H7 (cell line): ENCODE results near the gene SORBS2. TPM values are rescaled to one million over a fixed set of nuclear protein-coding genes. Genes with fewer than 3 reads are reported as not detected.

Experiments used
- DNase-seq: peaks from one replicate; pipeline ENCODE4 v3.0.0; 2012
- H3K27me3 ChIP-seq: 2 replicates; pipeline ENCODE4 v1.6.0; 2011; ENCODE audit warnings: mild to moderate bottlenecking, low read length; ENCODE audit not compliant: control insufficient read depth, insufficient read depth
- H3K36me3 ChIP-seq: replicated peaks from 2 replicates; pipeline ENCODE4 v1.5.1; 2011; ENCODE audit warnings: low read length; ENCODE audit not compliant: control insufficient read depth, insufficient read depth
- H3K4me3 ChIP-seq: 2 replicates; pipeline ENCODE4 v1.5.1; 2011; ENCODE audit warnings: low read depth, mild to moderate bottlenecking, control low read depth, low read length, moderate library complexity; ENCODE audit not compliant: insufficient read depth
- total RNA-seq: library from RNA; depleted of rRNA; stranded (reverse); fragments of >200 nt; shearing (Covaris generic); gene quantifications from 2 replicates; pipeline ENCODE4 v1.2.3, GENCODE V29; 2014

SORBS2 gene
- total RNA-seq, 1 experiment from 2014 or later: 6.8 TPM

DNA sequence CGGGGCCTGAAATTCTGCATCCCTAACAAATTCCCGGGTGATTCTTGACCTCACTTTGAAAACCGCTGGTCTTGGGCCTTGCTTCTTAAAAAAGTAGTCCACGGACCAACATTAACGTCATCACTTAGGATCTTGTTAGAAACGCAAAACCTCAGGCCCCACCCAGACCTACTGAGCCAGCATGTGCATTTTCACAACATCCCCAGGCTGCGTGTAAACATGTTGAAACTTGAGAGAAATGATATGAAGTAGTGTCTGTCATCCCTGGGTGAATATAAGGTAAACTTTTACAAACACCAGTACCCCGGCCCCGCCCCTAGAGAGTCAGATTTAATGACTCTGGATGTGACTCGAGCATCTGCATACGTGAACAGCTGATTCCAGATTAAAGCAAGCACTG, 33.7 kb downstream of the SORBS2 start:
- H3K36me3 ChIP-seq: no peaks in the 10 kb centered on the region
- DNase-seq: no peak
- H3K4me3 ChIP-seq: no peak overlapping the region
- no peaks in the 10 kb centered on the region for H3K27me3 ChIP-seq

DNA sequence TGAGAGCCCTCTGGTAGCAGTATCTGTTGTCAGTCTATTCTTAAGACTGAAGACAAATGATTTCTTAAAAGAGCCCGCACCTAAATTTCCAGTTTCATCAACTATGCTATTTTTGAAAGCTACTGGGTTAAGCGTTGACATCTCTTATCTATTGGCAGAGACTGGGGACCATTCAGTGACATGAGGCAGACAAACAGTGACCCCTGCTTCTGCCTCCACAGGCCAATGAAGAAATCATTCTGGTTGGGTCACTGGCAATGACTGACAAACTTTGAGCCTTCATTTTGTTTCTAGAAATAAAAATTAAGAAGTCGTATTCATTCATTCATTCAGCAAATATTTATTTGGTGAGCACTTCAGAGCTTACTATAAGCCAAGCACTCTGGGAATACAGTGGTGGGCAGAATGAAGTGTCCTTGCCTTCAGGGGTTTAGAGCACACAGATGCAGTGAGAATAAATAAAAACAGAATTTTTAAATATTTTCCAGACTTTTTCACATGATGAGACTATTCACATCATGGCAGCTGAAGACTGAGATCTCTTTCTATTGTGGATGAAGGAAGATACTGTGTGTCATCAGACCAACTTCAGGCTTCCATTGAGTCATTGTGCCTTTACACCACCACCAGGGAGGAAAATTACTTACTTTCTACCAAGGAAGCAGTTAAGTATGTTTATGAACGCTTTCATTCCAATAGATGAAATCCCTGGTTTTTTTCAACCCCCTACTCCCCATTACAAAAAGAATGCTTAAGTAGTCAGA, 36.0 kb downstream of the SORBS2 start:
- Histone ChIP-seq H3K27me3 (no peaks in the 10 kb centered on the region), H3K4me3 (no peak overlapping the region), H3K36me3 (no peaks in the 10 kb centered on the region)
- no peak for DNase-seq

DNA sequence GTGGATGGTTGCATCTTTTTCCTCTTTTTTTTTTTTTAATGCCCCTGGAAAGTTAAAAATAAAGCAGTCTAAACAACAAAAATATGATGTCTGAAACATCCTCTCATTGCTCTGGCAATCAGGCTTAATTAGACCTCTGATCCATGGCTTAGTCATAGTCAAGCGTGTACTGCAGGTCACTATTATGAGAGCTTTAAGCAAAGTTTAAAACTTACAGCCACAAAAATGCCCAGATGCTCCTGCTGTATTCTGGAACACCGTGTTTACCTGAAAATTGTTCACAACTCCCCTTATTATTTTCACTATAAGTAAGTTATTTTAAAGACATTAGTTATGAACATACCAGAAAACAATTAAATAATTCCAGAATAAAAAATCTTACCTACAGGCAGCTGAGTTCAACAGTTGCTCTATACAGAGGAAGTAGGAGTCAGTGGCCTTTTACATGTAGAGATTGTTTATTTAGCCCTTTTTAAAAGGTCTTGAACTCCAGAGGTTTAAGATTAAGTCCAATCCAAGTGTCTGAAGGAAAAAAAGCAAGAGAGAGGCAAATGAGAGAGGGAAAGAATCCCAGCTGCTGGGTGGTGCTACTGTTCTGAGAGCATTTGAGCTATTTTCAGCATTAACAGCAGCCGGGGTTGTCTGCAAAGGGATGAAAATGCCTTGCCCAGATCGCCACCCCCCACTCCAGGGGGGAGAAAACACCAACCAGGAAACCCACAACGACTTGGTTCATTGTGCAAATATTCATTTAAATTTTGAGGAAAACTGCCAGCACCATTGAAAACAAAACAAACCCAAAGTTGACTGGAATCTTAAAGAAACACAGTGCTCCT, 36.9 kb downstream of the SORBS2 start:
- no peaks in the 10 kb centered on the region for H3K27me3 ChIP-seq
- no peak for DNase-seq
- H3K36me3 ChIP-seq: no peaks in the 10 kb centered on the region
- no peak overlapping the region; the same call in 1 of the 2 replicates for H3K4me3 ChIP-seq

DNA sequence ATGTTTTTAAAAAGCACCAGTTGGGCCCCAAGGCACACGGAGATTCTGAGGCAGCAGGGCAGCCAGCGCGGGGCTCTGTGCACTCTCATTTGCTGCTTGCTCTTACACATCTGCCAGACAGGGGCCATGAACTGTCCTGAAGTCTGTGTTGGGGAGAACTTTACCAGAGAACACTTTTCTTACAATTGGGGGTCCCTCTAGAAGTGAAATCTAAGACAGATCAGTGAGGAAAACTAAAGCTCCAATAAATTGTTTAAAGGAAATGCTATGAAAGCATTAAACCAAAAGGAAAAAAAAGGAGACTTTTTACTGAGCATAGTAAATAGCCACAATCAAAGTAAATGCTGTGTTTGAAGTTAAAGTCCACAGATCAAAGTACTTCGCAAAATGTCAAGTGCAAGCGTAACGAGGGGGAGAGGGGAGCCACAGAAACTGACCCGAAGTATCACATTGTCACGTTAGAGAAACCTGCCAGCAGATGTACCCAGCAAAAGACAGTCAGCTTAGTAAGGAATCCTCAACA, 37.8 kb downstream of the SORBS2 start:
- Histone ChIP-seq H3K4me3 (peak overlapping the region; percentile 8; the same call in 1 of the 2 replicates), H3K36me3 (no peaks in the 10 kb centered on the region), H3K27me3 (no peaks in the 10 kb centered on the region)
- DNase-seq: no peak

DNA sequence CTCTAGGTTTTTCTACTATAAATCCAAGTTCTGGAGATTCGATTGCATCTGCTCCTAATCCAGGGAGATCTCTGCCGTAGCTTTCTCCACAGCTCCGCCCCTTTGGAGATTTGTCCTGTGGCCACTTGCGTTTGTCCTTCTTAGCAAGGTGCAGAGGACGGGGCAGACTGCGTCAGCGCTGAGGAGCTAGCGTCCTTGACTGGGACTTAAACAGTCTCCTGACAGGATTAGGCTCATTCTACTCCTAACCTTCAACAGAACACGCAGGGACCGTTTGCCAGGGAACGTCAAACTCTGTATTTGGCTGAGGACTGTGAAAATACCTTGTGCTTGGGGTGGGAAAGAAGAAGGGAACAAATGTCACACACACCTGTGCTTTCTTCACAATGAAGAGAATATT, 38.6 kb downstream of the SORBS2 start:
- DNase-seq: no peak
- H3K27me3 ChIP-seq: no peaks in the 10 kb centered on the region
- H3K4me3 ChIP-seq: no peak overlapping the region
- H3K36me3 ChIP-seq: no peaks in the 10 kb centered on the region

DNA sequence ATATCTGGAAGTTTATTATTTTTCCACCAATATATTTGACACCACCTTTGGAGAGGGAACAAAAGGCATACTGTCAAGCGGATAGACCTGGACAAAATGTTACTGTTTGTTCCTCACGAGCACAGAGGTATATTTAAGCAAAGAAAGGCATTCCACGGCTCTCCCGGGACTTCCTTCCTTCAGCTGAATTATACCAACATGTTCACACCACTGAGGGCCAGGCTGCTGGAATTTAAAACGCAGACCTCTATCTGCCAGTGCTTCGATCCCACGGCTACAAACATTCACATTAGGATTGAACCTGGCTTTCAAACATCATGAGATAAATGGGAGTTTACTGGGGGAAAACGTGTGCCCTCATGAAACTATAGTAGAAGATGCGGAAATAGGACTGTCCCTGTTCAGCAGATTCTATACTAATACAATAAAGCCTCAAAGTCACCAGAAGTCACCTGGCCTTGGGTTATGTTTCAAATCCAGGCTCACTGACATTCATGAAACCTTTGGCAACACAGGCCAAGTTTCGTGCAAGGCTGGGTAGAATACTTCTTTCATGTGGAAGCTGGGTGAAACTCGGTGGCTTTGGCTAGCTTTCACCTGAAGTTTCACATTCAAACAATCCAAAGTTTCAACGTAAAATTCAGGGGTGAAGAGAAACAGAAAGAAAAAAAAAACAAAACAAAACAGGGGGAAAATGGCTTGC, 39.5 kb downstream of the SORBS2 start:
- Histone ChIP-seq H3K27me3 (no peaks in the 10 kb centered on the region), H3K4me3 (no peak overlapping the region), H3K36me3 (no peaks in the 10 kb centered on the region)
- DNase-seq: no peak

DNA sequence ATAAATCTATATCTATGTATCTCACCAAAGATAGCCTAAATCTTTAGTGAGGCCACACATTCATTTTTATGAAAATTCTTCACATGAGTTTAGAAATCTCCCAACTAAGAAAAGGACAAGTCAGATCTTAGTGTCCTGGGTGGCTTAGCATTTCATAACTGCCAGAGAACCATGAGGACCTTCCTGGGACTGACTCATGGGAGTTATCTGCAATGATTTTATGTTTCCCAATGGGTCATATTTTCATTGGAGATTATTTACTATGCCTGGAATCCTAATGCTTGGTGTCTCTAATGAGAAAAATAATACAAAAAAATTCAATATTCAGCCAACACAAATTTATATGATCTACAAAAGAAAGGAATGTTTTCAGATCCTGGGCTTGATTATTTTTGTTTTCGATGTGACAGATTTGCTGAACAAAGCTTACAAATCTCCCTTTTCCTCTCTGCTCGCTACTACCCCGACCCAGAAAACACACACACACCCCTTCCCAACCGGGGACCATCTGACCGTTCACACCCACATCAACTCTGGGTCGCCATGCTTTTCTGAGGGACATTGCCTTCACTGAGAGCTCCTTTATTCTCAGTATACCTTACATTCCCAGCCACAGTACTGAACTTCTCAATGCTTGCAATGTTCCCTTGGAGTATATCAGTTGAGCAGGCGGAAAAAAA, 40.1 kb downstream of the SORBS2 start:
- Histone ChIP-seq H3K27me3 (no peaks in the 10 kb centered on the region), H3K4me3 (no peak overlapping the region), H3K36me3 (no peaks in the 10 kb centered on the region)
- no peak for DNase-seq

DNA sequence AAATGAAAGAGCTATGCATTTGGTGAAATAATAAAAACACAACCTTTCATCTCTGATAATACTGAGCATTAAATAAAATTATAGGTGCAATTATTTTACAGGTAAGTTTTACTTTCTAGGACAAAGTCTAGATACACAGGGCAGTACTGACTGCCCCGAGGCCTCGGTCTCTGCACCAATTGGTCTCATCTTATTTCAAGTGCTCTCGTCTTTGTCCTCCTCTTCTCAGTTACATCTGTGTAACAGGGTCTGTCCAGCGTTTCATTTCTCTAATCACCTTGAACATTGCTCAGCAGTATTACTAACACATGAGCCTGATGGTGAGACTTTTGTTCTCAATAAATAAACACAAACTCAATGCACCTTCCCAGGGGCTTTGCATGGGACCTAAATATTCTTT, 44.5 kb downstream of the SORBS2 start:
- H3K27me3 ChIP-seq: no peaks in the 10 kb centered on the region
- H3K36me3 ChIP-seq: no peaks in the 10 kb centered on the region
- no peak overlapping the region for H3K4me3 ChIP-seq
- no peak for DNase-seq

DNA sequence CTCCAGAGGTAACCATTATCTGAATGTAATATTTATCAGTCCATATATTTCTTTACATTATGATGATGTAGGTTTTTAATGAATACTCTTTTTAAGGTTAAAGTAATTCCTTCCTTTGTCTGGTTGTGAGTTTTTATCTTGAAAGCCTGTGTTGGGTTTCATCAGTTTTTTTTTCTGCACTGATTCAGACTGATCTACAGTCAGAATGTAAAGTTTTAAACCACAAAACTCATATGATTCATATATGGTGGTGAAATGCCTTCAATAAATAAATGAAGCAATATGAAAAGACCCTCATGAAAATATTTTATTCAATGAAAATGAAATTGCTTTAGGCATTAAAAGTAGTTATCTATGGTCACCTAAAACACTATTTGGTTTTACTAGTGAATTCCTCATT, 47.1 kb downstream of the SORBS2 start:
- no peaks in the 10 kb centered on the region for H3K36me3 ChIP-seq
- no peaks in the 10 kb centered on the region for H3K27me3 ChIP-seq
- no peak for DNase-seq
- no peak overlapping the region for H3K4me3 ChIP-seq

DNA sequence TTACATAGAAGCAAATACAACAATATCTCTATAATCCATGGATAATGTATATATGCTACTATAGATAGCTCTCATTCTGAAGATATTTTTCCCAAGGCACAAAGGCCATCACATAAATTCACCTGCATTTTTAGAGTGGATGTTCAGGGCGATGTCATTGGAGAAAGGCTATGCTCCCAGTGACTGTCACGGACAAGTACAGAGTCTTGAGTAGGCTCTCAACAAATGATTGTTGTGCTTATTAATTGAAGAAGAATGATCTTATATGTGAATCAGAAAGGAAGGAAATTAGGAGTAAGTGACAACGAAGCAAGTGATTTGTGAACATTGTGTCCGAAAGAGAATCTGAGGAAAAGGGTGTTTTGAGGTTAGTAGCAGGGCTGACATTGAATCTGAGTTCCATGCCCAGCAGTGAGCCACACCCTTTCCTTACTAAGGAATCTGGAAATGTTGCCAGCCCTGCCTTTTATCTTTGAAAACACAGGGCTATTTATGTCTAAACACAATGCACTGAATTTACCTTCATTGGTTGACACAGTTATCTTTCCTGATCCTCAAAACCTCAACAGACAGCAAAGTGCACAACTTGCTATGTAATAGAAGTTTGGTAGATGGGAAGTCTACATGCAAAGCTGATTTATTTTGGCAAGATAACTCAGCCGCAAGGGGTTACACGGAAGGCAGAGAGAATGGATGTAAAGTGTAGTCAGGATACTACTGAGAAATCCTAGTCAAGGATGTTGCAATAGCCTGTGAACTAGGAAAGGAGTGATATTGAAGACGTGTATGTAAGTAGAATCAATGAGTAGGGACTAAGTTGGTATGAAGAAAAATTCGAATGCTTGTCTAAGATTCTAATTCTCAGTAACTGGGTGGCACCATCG, 50.4 kb downstream of the SORBS2 start:
- no peak for DNase-seq
- Histone ChIP-seq H3K36me3 (no peaks in the 10 kb centered on the region), H3K27me3 (no peaks in the 10 kb centered on the region), H3K4me3 (no peak overlapping the region)

DNA sequence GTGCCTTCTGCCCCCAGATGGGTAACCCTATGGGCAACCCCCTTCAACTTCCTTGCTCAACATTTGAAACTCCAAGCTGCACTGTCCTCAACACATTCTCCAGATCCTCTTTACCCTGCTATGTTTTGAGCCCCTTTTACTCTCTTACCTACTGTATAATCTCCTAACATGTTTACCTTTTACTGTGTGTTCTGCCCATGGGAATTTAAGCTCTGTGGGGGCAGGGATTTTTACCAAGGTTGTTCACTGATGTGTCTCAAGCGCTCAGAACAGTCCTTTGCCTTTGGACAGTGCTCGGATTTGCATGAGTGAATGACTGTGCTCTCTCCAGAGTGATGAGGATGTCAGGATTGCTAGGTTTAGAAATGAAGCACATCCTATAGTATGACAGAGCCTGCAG, 53.2 kb downstream of the SORBS2 start:
- Histone ChIP-seq H3K27me3 (no peaks in the 10 kb centered on the region), H3K36me3 (no peaks in the 10 kb centered on the region), H3K4me3 (no peak overlapping the region)
- no peak for DNase-seq

DNA sequence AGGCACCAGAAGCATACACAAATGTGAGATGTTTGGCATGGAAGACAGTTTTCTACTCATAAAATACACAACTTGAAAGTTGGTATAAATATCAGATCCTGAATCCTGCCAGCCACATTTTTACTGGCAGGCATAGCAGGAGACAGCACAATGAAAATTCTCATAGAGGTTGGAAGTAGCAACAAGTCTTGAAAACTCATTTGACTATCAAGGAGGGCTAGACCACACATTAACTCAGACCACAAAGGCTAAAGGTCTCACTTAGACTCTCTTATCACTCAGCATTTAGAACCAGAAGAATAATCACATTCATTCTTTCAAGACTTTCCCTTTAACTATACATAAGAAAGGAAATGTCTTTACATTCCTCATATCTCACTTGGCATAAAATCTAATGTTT, 56.5 kb downstream of the SORBS2 start:
- no peaks in the 10 kb centered on the region for H3K27me3 ChIP-seq
- no peak overlapping the region for H3K4me3 ChIP-seq
- no peak for DNase-seq
- H3K36me3 ChIP-seq: no peaks in the 10 kb centered on the region

DNA sequence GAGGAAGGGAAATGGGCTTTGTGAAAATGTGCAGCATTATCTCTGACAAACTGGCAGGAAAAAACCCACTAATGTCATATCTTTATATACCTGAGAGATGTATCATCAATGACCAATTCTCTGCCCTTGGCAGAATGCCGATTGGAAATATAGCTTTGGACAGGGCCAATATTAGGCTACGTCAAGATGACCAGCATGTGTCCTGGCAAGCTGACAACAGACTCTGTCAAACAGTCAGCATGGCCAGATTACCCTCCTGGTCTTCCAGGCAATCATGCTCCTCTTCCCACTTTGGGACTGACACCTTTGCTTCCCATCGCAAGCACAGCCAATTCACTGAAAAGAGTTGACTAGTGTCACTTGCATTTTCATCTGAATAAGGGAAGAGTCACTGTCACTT, 57.0 kb downstream of the SORBS2 start:
- Histone ChIP-seq H3K4me3 (no peak overlapping the region), H3K27me3 (no peaks in the 10 kb centered on the region), H3K36me3 (no peaks in the 10 kb centered on the region)
- DNase-seq: no peak
